Endothelial cell of umbilical vein (primary cell): ENCODE measurements around the gene ARHGEF28. TPM values are rescaled to one million over a fixed set of nuclear protein-coding genes. Genes with fewer than 3 reads are reported as not detected.

Experiments used
- BruUV-seq: library from RNA; stranded (reverse); fragments of 400-500 nt; replicated peaks from 2 replicates; lab custom pipeline; 2021; lab: Mats Ljungman, UMichigan
- CTCF ChIA-PET: fragments of 300-600, 350-600 bp; sonication (Branson Sonifier 250); formaldehyde crosslinking; loops from one replicate; lab custom pipeline; 2021; ENCODE audit warnings: antibody characterized with exemption, inconsistent platforms; lab: Charles Lee
- POLR2A ChIA-PET: fragments of 300-600, 350-600 bp; sonication (Branson Sonifier 250); formaldehyde crosslinking; loops from one replicate; lab custom pipeline; 2021; ENCODE audit warnings: antibody characterized with exemption, inconsistent platforms; lab: Charles Lee
- DNase-seq: peaks from one replicate; pipeline ENCODE4 v3.0.0-alpha.2; 2011; ENCODE audit warnings: low read depth, low spot score
- FAIRE-seq: peaks from 2 replicates; lab custom pipeline; 2011; peaks lifted over from hg19 to GRCh38; lab: Jason Lieb, UNC
- H2AFZ ChIP-seq: 2 replicates; pipeline ENCODE4 v1.6.0; 2012; ENCODE audit warnings: low read depth, low read length, control low read depth, inconsistent platforms
- H3K27ac ChIP-seq: 2 replicates; pipeline ENCODE4 v1.5.1; 2011; ENCODE audit warnings: low read depth, mild to moderate bottlenecking, control low read depth, low read length, moderate library complexity; ENCODE audit not compliant: insufficient read depth
- H3K27me3 ChIP-seq, 2 experiments: 2 replicates each; pipeline versions ENCODE4 v1.6.0 to v1.6.1; 2011; ENCODE audit warnings: low read length in 2 of 2, mixed read lengths in 1 of 2; ENCODE audit not compliant: control insufficient read depth in 2 of 2, insufficient read depth in 2 of 2
- H3K36me3 ChIP-seq, 2 experiments: 2 replicates in 1 of 2; 3 replicates in 1 of 2; pipeline ENCODE4 v1.5.1; 2011; ENCODE audit warnings: low read length in 2 of 2, mild to moderate bottlenecking in 1 of 2, moderate library complexity in 1 of 2; ENCODE audit not compliant: control insufficient read depth in 2 of 2, insufficient read depth in 2 of 2; ENCODE audit errors: extremely low read depth in 1 of 2
- H3K4me1 ChIP-seq: 3 replicates; pipeline ENCODE4 v1.5.1; 2011; ENCODE audit warnings: mild to moderate bottlenecking, low read length; ENCODE audit not compliant: control insufficient read depth, insufficient read depth; ENCODE audit errors: extremely low read depth
- H3K4me2 ChIP-seq: 2 replicates; pipeline ENCODE4 v1.6.1; 2011; ENCODE audit warnings: low read length, control low read depth, mixed read lengths; ENCODE audit not compliant: insufficient read depth
- H3K4me3 ChIP-seq, 3 experiments: fragments of 200-600 bp in 1 of 3; sonication (generic), shearing (Covaris generic) in 1 of 3; replicated peaks in 1 of 3; 2 replicates each; pipeline ENCODE4 v1.5.1; 2011 to 2016; ENCODE audit warnings: control low read depth in 3 of 3, low read length in 3 of 3, mild to moderate bottlenecking in 2 of 3, inconsistent platforms in 1 of 3, low read depth in 1 of 3, moderate library complexity in 1 of 3; ENCODE audit not compliant: insufficient read depth in 1 of 3
- H3K79me2 ChIP-seq: 2 replicates; pipeline ENCODE4 v1.6.0; 2012; ENCODE audit warnings: low read length, inconsistent platforms; ENCODE audit not compliant: control insufficient read depth, insufficient read depth
- H3K9ac ChIP-seq: replicated peaks from 2 replicates; pipeline ENCODE3; 2011; ENCODE audit warnings: low read length, control low read depth; ENCODE audit not compliant: insufficient read depth; ENCODE audit errors: extremely low read depth
- H3K9me1 ChIP-seq: replicated peaks from 3 replicates; pipeline ENCODE4 v1.6.0; 2011; ENCODE audit warnings: mild to moderate bottlenecking, low read length; ENCODE audit not compliant: control insufficient read depth, insufficient read depth; ENCODE audit errors: extremely low read depth
- H3K9me3 ChIP-seq: replicated peaks from 2 replicates; pipeline ENCODE4 v1.5.1; 2012; ENCODE audit warnings: low read length, inconsistent platforms; ENCODE audit not compliant: control insufficient read depth, insufficient read depth
- H4K20me1 ChIP-seq: replicated peaks from 2 replicates; pipeline ENCODE3; 2011; ENCODE audit warnings: mild to moderate bottlenecking, low read length; ENCODE audit not compliant: control insufficient read depth, insufficient read depth; ENCODE audit errors: extremely low read depth
- CTCF ChIP-seq, 2 donors: IDR thresholded peaks; 1 replicate in 1 of 2; 2 replicates in 1 of 2; pipeline ENCODE4 v1.5.1; 2011; ENCODE audit warnings: low read length in 2 of 2, mild to moderate bottlenecking in 2 of 2, moderate library complexity in 2 of 2, control low read depth in 1 of 2, inconsistent platforms in 1 of 2, low read depth in 1 of 2; ENCODE audit not compliant: insufficient read depth in 1 of 2; ENCODE audit errors: extremely low read depth in 1 of 2
- EZH2 ChIP-seq: IDR thresholded peaks from 2 replicates; pipeline ENCODE4 v1.6.1; 2012; ENCODE audit warnings: borderline replicate concordance, low read depth, mild to moderate bottlenecking, moderate library complexity, low read length, inconsistent platforms; ENCODE audit not compliant: severe bottlenecking
- MYC ChIP-seq: IDR thresholded peaks from one replicate; pipeline ENCODE4 v1.6.1; 2011; ENCODE audit warnings: mild to moderate bottlenecking, low read depth, low read length
- POLR2A ChIP-seq: IDR thresholded peaks from 2 replicates; pipeline ENCODE4 v1.6.1; 2012; ENCODE audit warnings: low read depth, mild to moderate bottlenecking, control low read depth, low read length
- dilution Hi-C: fragments of 300-500 bp; cut with MboI; formaldehyde crosslinking; loops from one replicate; pipeline ENCODE4 v1.15.0; 2019; ENCODE audit warnings: low sequenced_read_pairs; ENCODE audit not compliant: extremely low pct_ligation_motif_present
- intact Hi-C: fragments of 100-400 bp; cut with micrococcal nuclease; formaldehyde crosslinking; loops from one replicate; pipeline ENCODE4 v1.10.0; 2022
- polyA plus RNA-seq, 4 experiments: library from polyadenylated mRNA; depleted of rRNA in 3 of 4; stranded (reverse) in 3 of 4; unstranded in 1 of 4; fragments of >200 nt; gene quantifications; 2 replicates each; pipeline versions ENCODE4 v1.2.1 to v1.2.3, GENCODE V29; 2011 to 2012; ENCODE audit warnings: missing spikeins in 1 of 4
- total RNA-seq: library from RNA; stranded (reverse); gene quantifications from 2 replicates; pipeline ENCODE4 v1.2.3, GENCODE V29; 2021

The ARHGEF28 gene
- total and polyA plus RNA-seq, 2 donors (not counting 3 experiments of a cell fraction or from before 2014, with no cell fraction given), result 29.5 to 108 TPM

GRCh38 chr5:73856997-73857396 lies 231.0 kb downstream of the ARHGEF28 start:
- peak; percentile 48 for DNase-seq

GRCh38 chr5:73857446-73857845 lies 231.4 kb downstream of the ARHGEF28 start:
- Histone ChIP-seq H3K9me3 (no peaks in the 10 kb centered on the region), H3K9me1 (no peaks in the 10 kb centered on the region), H3K27me3 (no peaks in the 10 kb centered on the region), H3K79me2 (peaks cover 2% of the 10 kb centered on the region), H3K27ac (no peak overlapping the region), H3K36me3 (peaks cover 24 to 25% of the 10 kb centered on the region in 2 experiments), H4K20me1 (peaks cover 3% of the 10 kb centered on the region), H2AFZ (no peak overlapping the region), H3K4me2 (no peak overlapping the region), H3K4me1 (peaks cover 16% of the 10 kb centered on the region), H3K4me3 (no peak overlapping the region), H3K9ac (no peak overlapping the region)
- dilution Hi-C loops, result no loop called here
- ChIA-PET CTCF (no interaction called here), POLR2A (no interaction called here)
- intact Hi-C loops, result loop anchor here (10.0 kb wide), 1 partner anchor 263 kb away; no protein-coding TSS in a partner anchor
- no TSS peak for BruUV-seq
- peak; percentile 26 for DNase-seq
- FAIRE-seq, result no peak
- TF ChIP-seq POLR2A (no peak), EZH2 (no peak), MYC (no peak)

More at GRCh38 chr5:73856997-73857396, 231.0 kb downstream of the ARHGEF28 start:
- dilution Hi-C loops (no loop called here), intact Hi-C loops (loop anchor here (10.0 kb wide), 1 partner anchor 262 kb away; no protein-coding TSS in a partner anchor)
- Histone ChIP-seq H3K27me3 (no peaks in the 10 kb centered on the region), H3K9me3 (no peaks in the 10 kb centered on the region), H3K79me2 (peaks cover 2% of the 10 kb centered on the region), H3K27ac (no peak overlapping the region), H3K36me3 (peaks cover 24 to 29% of the 10 kb centered on the region in 2 experiments), H2AFZ (no peak overlapping the region), H3K4me3 (no peak overlapping the region), H3K9me1 (no peaks in the 10 kb centered on the region), H3K9ac (no peak overlapping the region), H4K20me1 (peaks cover 3% of the 10 kb centered on the region), H3K4me1 (peaks cover 16% of the 10 kb centered on the region), H3K4me2 (peak overlapping the region; percentile 30)
- TF ChIP-seq CTCF (IDR thresholded peaks at IDR 0.05; ENCODE audit: extremely low read depth in 1 of 2, insufficient read depth in 1 of 2, low read depth in 1 of 2, low read length in 2 of 2), result no peak
- CTCF ChIA-PET, result no interaction called here
- POLR2A ChIA-PET, result no interaction called here
- no TSS peak for BruUV-seq
- no peak for FAIRE-seq
